NB4 (cell line): ENCODE data around the gene KLLN.

Source experiments
- CTCF ChIP-seq: IDR thresholded peaks from one replicate; pipeline ENCODE4 v1.5.1; 2012; ENCODE audit warnings: low read depth, low read length
- POLR2A ChIP-seq: IDR thresholded peaks from 2 replicates; pipeline ENCODE4 v1.6.1; 2011; ENCODE audit warnings: mild to moderate bottlenecking; ENCODE audit not compliant: insufficient read length; ENCODE audit errors: extremely low read depth

DNA sequence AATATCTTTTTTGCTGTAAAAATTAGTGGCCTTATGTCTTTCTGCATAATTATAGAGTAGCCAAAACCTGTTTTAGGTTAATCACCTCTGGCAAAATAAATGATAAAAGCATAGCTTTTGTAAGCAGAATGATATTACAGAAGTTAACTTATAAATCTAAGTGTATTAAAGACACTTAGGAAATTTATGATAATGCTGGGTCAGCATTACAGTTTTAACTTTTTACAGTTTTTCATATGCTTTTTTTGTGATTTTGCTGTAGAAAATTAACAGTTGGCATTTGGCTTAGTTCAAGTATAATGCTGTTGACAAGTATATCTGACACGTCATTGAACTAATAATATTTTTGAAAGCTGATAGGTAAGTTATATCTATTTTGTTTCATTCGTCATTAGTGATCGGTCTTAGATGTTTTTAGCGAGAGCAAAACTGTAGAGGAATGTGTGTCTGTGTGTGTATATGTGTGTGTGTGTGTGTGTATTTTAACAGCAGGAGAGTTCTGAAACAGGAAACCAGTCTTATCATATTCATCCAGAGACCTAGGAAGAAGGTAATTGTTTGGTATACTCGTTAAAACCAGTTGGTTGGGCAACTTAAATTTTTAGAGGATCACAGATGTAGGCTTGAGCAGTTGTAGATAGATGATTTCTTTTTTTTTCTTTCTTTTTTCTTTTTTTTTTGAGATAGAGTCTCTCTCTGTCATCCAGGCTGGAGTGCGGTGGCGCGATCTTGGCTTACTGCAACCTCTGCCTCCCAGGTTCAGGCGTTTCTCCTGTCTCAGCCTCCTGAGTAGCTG, 15.5 kb upstream of the KLLN start:
- TF ChIP-seq CTCF (no peak), POLR2A (no peak)
